CD4-positive, alpha-beta T cell treated with Interleukin-17A for 4 hours (primary cell): ENCODE data around the gene XIRP2.

Experiments used
- DNase-seq: peaks from one replicate; pipeline ENCODE4 v3.0.0-alpha.2; 2020; ENCODE audit warnings: mixed read lengths

XIRP2 gene, protein sequence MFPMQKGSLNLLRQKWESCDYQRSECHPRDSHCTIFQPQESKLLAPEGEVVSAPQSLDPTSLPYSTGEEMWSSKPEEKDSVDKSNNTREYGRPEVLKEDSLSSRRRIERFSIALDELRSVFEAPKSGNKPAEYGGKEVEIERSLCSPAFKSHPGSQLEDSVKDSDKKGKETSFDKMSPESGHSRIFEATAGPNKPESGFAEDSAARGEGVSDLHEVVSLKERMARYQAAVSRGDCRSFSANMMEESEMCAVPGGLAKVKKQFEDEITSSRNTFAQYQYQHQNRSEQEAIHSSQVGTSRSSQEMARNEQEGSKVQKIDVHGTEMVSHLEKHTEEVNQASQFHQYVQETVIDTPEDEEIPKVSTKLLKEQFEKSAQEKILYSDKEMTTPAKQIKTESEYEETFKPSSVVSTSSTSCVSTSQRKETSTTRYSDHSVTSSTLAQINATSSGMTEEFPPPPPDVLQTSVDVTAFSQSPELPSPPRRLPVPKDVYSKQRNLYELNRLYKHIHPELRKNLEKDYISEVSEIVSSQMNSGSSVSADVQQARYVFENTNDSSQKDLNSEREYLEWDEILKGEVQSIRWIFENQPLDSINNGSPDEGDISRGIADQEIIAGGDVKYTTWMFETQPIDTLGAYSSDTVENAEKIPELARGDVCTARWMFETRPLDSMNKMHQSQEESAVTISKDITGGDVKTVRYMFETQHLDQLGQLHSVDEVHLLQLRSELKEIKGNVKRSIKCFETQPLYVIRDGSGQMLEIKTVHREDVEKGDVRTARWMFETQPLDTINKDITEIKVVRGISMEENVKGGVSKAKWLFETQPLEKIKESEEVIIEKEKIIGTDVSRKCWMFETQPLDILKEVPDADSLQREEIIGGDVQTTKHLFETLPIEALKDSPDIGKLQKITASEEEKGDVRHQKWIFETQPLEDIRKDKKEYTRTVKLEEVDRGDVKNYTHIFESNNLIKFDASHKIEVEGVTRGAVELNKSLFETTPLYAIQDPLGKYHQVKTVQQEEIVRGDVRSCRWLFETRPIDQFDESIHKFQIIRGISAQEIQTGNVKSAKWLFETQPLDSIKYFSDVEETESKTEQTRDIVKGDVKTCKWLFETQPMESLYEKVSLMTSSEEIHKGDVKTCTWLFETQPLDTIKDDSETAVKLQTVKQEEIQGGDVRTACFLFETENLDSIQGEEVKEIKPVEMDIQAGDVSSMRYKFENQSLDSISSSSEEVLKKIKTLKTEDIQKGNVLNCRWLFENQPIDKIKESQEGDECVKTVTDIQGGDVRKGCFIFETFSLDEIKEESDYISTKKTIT (N-terminal part only)

DNA sequence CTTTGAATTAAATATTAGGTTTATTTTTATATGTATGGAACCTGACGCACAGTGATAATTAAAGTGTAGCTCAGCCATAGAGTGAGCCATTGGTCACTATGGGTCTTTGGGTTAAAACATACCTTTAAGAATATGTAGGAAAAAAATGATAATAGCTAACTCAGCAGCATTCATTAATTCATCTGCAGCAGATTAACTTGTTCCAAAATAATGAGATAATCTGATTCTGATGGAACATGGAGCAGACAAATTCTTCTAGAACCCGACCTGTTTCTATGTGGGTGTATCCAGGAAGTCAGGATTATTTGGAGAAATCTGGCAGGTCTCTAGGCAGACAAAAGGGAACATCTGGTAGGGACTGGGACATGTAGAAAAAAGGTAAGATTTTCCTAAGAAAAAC, at the start of gene XIRP2:
Gene XIRP2, plus strand, starts transcription at position 301 of the 400 bp plus-strand sequence. CDS start 15,003 bp downstream, outside the sequence.
- DNase-seq = no peak

DNA sequence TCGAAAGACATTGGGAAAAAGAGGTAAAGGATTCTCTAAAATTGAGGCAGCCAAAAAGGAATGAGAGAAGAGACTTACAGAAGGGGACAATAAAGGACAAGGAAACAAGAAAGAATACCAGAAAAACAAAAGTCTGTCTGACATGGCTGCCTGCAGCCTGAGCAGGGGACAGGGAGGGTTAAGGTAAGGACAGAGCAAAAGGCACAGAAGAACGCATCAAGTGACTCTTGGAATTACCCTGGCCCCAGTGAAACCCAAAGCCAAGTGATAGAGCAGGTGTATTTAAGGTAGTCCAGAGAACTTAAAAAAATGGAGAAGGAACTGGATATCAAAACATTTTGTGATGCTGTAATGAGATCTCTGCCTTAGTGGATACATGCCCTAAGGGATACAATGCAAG, 47.1 kb upstream of the XIRP2 start:
- no peak for DNase-seq

DNA sequence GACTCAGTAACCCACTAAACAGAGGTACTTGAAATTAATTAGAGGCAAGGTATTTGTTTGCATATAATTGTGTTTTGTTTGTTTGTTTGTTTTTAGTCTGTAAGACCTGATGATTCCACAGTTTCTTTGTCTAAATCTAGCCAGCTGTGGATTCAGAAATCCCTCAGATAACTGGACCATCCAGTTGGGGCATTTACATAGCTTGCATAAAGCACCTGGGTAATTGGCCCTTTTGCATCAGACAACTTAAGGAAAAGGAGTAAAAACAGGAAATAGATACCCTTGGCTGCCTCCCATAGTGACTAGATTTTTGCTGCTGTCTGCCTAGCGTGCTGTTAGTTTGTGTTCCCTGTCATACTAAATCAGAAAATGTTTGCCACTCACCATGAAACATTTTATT, 46.6 kb upstream of the XIRP2 start:
- DNase-seq = no peak

DNA sequence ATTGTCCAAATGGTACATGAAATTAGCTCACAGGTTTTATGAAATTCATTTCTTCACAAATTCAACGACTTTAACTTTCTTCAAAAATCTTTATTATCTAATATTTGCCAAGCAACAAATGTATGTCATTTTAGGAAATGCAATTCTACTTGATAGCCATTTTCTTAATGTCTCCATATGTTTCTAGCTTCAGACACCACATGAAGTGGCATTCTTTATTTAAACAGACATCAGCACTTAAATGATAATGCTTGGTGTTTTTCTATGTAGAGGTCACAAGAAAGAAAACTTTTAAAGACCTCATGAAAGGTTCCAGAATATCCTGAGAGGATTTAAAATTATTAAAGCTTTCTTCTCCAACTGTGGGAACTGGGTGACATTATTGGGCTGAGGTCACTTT, 44.2 kb upstream of the XIRP2 start:
- no peak for DNase-seq

DNA sequence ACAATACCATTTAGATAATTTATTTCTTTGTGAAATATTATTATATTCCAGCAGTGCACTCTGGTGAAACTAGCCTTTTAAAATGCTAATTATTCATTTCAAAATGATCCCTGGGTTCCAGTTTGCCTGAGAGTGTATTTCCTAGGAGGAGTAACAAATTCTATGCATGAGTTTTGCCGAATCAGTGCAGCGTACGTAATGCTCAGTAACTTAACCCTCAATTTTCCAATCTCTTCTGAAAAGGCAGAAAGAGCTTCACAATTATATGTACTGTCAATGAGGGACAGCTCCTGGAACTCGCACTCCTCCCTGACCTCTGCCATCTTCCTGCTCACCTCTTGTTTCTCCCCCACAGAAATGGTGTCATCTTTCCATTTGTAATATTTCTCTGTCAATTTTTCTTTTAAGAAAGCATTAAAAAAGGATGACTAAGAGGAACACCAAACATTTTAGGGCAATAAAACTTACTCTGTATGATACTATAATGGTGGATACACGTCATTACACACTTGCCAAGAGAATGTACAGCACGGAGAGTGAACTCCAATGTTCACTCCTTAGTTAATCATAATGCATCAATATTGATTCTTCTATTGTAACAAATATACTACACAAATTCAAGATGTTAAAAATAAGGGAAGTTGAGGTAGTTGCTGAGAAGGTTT, 25.7 kb upstream of the XIRP2 start:
- DNase-seq = no peak

DNA sequence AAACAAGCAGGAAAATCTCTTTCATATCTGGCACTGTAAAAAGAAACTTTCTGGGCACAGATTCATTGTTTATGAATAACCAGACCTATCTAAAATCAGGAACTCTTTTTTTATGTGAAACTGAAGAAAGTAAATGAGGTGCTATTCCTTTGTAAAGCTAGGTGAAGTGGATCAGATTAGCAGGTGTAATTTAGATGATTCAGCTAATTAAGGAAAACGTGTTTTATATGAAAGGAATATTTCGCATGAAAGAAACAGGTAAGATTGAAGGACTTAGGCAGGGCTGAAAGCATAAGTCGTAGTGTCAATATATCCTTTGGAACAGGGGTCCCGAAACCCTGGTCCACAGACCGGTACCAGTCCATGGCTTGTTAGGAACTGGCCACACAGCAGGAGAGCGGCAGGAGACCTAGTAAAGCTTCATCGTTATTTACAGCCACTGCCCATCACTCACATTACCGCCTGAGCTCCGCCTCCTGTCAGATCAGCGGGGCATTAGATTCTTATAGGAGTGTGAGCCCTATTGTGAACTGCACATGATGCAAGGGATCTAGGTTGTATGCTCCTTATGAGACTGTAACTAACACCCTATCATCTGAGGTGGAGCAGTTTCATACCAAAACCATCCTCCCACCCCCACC, 20.3 kb upstream of the XIRP2 start:
- no peak for DNase-seq

DNA sequence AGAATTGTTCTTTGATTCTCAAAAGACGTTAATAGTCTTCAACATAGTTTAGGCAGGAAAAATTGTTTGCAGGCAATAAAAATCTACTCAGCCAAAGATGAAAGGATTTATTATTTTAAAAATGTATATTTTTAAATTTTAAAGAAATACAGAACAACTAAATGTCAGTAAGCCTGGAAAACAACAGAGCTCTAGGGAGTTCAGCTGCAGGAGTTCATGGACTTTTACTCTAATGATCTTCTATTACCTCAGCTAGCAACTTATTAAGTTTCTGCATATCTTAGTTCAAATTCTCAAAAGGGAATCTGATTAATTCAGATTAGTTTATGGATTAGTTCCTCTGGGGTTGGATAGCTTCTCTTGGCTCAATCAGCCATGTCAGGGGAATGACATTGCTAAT, 17.9 kb upstream of the XIRP2 start:
- DNase-seq = no peak

- DNase-seq = no peak
Observed at GRCh38 chr2:166881177-166881576, 7.1 kb upstream of the XIRP2 start.

GRCh38 chr2:166882851-166883250, 5.4 kb upstream of the XIRP2 start:
- no peak for DNase-seq

- no peak for DNase-seq
Observed at GRCh38 chr2:166891727-166892126, 3.4 kb downstream of the XIRP2 start.

- no peak for DNase-seq
Observed at GRCh38 chr2:166892397-166892796, 4.1 kb downstream of the XIRP2 start.

GRCh38 chr2:166895243-166895642, 7.0 kb downstream of the XIRP2 start:
- no peak for DNase-seq

DNA sequence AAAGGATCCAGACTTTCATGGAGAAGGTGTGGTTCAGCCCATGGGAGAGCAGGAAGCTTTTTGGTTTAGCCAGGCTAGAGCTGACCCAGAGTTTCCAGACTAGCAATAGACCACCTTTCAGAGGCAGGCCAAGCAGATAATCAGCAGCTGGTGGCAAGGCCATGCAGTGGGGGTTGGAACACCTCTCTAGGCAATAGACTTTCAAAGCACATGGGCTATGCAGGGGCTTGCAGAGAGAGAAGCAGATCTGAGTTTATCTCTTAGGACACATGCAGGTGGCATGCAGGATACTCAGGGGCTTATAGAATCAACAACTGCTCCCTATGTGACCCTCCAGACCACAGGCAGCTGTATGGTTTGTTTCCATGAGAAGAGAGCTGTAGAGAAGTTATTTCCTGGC, 9.4 kb downstream of the XIRP2 start:
- no peak for DNase-seq

GRCh38 chr2:166899676-166900075, 11.4 kb downstream of the XIRP2 start:
- DNase-seq = no peak

GRCh38 chr2:166900700-166901099, 12.4 kb downstream of the XIRP2 start:
- DNase-seq = no peak

GRCh38 chr2:166901336-166901735, 13.1 kb downstream of the XIRP2 start:
- DNase-seq = no peak

GRCh38 chr2:166916987-166917386, 28.7 kb downstream of the XIRP2 start:
- DNase-seq = no peak

GRCh38 chr2:166917415-166917814, 29.1 kb downstream of the XIRP2 start:
- no peak for DNase-seq

- DNase-seq = no peak
Observed at GRCh38 chr2:166921261-166921896, 33.1 kb downstream of the XIRP2 start.

DNA sequence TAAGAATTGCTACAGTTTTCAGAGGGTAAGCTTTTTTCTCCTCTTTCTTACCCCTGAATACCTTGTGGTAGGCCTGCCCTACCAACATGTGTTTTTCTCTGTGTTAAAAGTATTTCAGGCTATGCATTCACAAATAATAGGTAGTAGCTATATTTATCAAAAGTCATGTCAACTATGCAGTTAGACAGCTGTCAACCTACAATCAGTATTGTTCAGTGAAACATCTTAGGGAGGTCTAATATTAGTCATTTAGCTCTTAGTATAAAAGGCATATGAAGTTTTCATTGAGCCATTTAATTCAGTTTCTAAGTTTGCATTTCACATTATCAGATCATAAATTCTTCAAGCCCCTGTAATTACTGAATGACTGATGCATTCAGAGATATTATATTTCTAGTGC, 36.7 kb downstream of the XIRP2 start:
- no peak for DNase-seq

- DNase-seq = no peak
Observed at GRCh38 chr2:166926657-166927056, 38.4 kb downstream of the XIRP2 start.
